Stimulated activated CD4-positive, alpha-beta T cell treated with anti-CD3 and anti-CD28 coated beads, Interleukin-15, amount 100 ng/mL, for 1 hour (primary cell): Measurements from ENCODE around the gene PEAK1.

ENCODE experiments used
- DNase-seq, 2 donors: peaks; one replicate each; pipeline ENCODE4 v3.0.0-alpha.2; 2020; ENCODE audit warnings: low read depth in 1 of 2, low spot score in 1 of 2

PEAK1 gene

DNA sequence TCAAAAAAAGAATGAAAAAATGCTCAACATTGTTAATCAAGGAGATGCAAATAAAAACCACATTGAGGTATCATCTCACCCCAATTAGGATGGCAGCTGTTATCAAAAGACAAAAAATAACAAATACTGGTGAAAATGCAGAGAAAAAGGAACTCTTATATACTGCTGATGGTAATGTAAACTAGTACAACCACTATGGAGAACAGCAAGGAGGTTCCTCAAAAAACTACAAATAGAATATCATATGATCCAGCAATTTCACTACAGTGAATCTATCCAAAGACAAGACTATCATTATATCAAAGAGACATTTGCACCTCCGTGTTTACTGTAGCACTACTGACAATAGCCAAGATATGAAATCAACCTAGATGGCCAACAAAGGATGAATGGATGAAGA is 58.4 kb downstream of the PEAK1 start:
- no peak for DNase-seq

DNA sequence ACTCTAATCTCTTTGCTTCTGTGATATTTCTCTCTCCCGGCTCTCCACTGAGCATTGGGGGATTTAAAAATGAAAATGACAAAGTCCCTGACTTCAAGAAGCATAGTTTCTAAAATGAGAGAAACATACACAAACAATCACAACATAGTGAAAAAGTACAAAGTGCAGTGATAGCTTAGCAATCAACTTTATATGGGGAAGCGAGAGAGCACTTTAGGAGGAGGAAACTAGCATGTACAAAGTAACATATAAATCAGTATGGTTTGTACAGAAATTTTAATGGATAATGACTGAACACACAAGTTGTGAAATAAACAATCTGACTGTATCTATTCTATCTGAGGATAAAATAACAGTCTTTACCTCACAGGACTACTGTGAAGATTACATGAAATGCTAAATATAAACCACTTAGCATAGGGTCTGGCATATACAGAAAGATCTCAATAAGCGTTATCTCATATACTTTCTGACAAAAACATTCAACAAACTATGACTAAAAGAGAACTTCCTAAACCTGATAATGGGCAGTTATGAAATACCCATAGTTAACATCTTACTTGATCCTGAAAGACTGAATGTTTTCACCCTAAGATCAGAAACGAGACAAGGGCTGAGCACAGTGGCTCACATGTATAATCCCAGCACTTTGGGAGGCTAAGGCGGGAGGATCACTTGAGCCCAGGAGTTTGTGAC is 61.2 kb downstream of the PEAK1 start:
- DNase-seq, result no peak

DNA sequence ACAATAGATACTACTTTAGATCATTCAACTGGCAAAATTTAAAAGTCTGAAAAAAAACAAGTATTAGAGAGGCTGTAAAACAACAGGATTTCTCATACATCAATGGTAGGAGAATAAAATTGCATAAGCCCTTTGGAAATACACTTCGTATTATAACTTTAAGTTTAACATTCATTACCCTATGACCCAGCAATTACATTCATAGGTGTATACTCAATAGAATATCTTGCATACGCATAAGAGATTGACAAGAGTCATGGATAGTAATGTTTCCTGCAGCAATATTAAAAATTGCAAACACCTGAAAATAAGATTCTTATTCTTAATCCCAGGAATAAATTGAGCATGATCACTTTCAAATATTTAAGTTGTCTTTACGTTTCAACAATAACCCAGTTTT is 63.6 kb downstream of the PEAK1 start:
- DNase-seq, result no peak

DNA sequence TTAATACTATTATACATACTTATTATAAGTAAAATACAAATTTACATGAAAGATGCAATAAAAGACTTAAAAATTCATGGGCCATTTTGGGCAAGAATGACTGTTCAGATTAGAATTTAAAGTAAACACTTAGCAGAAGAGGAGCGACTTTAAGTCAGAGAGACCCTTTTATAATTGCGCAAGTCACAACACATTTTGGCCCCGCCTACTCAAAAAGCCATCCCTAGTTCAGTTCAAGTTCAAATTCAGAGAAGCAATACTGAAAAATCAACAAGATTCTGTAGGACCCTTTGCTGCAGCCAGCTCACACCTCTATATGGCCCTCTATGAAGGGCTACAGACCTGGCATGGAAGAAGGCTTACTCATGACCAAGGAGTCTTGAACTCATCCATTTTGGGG is 64.6 kb downstream of the PEAK1 start:
- DNase-seq, result no peak

DNA sequence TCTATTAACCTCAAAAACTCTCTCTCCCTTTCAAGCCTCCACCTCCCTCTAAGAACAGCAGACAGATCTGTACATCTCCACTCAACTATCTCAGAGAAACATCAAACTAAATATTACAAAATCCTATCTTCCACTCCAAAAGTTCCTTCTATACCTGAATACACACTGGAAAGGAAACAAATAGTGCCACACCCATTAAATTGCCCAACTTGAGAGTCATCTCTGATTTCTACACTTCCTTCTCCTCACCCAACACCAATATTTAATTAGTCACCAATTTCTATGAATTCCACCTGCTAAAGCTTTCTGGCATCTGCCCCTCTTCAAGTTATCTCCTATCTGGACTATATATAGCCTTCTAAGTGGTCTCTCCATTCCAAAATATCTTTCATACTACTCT is 65.8 kb downstream of the PEAK1 start:
- DNase-seq, result no peak

DNA sequence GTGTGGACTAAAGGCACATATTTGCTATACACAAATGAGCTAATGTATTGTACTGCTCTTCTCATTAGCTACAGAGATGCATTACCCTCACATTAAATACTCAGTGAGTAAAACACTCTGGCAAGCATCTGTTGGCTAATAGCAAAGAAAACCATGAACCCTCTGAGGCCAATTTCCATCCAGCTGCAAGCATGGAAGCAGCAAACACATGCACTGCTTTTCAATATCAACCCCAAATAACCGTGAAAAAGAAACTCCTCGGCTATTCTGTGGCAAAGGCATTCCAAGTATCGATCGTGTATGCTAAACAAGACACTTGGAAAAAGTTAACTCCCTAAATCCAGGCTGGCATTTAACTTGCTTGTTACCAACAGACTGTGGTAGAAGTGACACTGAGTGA is 67.0 kb downstream of the PEAK1 start:
- DNase-seq, result no peak

DNA sequence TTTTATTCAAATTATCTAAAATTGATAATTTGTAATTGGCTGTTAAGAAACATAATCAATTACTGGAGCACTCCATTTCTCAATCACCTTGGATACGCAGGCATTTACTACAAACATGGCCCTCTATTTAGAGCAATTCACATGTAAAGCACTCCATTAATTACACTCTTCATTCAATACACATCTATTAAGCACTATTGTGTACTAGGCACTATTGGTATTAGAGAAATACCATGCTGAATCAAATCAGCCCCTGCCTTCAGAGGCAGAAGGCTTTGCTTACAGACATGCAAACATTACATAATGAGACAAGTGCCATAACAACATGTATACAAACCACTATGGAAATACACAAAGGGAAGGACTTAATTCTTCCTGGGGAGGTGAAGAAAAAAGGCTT is 69.1 kb downstream of the PEAK1 start:
- no peak for DNase-seq

DNA sequence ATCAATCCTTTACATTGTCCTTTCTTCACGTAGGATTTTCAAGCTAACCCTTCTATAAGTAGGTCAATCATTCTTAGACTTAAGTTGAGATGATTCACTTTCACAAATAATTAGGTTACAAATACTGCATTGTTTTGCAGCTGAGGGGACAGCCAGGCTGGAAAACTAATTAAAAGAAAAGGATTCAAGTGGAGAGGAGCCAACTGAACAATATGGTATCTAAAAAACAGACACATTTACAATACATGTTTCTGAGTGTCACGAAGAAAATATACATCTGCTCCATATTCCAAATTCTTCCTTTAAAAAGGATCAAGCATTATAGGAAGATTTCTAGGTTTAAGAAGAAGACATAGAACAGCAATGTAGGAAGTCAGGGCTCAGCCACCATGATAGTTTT is 70.2 kb downstream of the PEAK1 start:
- DNase-seq, result no peak

DNA sequence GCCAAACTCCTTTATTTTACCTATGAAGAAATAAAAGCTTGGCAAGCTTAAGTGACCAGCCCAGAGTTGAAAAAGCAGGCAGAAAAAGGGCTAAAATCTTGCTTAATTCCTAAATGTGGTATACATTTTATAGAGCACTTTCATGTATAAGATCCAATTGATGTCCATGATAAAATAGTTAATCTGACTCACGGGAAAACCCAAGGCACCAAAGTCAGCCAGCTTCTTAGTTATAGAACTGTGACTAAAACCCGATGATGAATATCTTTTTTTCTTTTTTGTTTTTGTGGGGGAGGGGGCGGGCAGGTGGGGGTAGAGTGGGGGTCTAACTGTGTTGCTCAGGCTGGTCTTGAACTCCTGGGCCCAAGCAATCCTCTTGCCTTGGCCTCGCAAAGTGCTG is 71.4 kb downstream of the PEAK1 start:
- DNase-seq, result no peak

DNA sequence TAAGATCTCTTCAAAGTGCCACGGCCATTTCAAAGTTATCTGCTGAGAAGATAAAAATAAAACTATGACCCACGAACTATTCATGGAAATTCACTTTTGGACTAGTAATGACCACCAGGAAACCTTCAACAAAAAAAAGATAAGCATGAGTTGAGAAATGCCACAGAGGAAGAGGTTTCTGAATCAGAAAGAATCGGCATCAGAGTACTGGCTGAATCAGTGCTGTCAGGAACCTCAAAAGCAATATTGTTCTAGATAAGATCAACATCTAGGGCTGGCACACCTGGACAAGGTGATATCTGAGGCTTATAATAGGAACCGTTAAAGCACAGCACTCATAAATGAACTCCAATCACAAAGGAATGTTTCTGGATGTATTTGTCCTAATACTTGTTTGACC is 72.7 kb downstream of the PEAK1 start:
- no peak for DNase-seq

DNA sequence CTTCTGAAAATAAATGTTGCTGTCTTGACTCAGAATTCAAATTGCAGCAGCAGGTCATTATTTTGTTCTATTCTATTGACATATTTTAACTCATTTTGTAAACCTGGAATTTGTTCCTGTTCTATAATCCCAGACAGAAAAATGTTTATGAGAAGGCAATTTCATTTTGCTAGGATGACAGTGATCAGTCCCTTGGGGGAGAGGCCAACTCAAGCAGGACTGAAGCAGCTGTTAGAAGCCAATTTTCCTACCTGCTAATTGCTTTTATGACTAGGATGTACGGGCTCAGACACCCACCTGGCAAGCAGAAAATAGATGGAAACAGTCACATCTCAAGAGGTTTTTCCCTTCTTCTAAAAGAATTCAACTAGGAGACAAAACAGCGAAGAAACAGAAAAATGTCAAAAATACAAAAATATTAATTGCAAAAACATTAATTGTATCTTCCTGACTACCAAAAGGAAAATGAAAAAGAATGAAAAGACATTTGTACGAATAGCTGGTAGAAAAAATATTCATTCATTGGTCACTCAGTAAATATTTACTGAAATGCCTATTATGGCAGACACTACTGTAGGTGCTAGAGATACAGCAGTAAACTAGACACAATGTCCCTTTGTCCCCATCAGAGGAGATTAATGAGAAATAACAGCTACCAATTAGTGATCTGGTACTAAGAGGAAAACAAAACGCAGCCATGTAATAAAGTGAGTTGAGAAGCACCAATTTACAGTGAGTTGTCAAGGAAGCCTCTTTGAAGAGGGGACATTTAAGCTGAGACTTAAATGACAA is 73.5 kb downstream of the PEAK1 start:
- DNase-seq, result no peak

DNA sequence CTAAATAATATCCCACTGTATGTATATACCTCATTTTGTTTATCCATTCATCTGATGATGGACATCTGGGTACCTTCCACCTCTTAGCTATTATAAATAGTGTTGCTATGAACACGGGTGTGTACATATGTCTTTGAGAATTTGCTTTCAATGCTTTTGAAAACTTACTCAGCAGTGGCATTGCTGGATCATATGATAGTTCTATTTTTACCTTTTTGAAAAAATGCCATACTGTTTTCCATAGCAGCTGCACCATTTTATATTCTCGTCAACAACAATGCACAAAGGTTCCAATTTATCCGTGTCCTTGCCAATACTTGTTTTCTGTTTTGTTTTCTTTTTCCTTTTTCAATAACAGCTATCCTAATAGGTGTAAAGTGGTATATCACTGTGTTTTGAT is 77.1 kb downstream of the PEAK1 start:
- DNase-seq, result no peak

DNA sequence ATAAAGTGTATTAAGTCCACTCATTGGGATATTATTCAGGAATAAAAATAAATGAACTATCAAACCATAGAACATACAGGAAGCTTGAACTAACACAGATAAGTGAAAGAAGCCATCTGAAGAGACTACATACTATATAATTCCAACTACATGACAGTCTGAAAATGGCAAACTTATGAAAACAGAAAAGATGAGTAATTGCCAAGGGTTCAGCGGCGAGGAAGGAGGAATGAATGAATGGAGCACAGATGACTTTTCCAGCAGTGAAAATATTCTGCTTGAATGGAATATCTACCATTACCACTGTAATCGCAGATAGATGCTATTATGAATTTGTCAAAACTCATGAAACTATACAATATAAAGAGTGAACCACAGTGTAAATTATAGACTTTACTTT is 79.7 kb downstream of the PEAK1 start:
- no peak for DNase-seq

DNA sequence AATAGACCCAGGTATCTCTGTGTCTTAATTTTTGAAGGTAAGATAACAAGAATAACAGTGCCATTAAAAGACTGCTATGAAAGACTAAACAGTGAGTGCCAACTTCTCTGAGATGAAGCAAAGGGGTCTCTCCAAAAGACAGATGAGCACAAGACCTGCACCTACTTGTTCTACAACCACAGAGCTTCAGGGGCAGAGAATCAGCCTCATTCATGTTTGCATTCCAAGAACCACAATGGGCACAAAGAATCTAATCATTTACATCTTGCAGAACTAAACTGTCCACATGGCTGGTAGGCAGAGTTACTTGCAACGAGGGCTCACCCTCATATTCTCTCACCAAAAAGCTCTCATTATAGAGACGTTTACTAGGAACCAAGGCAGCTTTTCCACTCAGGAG is 83.9 kb downstream of the PEAK1 start:
- DNase-seq, result no peak

DNA sequence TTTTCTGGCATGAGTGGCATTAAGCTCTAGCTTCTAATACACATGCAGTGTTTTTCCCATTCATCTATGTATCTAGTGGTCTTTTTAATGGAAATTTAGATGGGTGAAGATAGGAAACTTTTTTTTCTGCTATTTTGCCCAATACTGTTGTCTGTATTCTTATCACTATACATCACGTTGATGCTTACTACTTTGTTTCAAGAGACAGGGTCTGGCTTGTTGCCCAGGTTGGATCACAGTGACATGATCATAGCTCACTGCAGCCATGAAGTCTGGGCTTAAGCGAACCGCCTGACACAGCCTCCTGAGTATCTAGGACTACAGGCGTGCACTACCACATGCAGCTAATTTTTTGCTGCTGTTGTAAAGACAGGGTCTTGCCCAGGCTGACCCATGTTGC is 84.6 kb downstream of the PEAK1 start:
- DNase-seq, result no peak

DNA sequence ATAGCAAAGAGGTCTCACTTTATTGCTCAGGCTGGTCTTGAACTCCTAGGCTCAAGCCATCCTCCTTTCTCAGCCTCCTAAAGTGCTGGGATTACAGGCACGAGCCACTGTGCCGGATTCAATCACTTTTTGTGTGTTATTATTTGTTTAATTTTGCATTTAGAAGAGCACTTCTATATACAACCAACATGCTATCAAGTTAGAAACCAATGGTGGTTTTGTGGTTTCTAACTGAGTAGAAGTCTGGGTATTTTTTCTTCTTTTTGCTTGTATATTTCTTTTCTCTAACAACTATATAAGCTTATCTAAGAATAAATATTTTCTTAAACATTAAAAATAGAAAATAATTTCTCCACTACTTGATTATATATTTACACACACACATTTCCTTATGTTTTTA is 86.7 kb downstream of the PEAK1 start:
- no peak for DNase-seq

DNA sequence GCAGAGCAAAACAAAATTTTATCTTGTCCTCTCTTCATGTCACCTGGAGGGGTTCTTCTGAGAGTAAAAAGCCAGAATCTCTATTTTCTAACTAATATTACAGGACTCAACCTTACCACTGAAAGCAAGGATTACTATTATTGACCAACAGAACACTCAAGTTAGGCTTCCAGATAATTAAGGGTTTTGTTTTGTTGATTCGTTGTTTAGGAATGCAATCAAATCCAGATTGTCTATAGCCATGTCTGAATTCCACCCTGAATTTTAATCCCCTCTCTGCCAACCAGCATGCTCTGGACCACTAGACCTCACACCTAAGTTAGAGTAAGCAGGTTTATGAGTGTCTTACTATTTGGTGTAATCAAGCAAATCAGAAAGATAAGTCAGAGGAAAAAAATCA is 90.7 kb downstream of the PEAK1 start:
- no peak for DNase-seq

DNA sequence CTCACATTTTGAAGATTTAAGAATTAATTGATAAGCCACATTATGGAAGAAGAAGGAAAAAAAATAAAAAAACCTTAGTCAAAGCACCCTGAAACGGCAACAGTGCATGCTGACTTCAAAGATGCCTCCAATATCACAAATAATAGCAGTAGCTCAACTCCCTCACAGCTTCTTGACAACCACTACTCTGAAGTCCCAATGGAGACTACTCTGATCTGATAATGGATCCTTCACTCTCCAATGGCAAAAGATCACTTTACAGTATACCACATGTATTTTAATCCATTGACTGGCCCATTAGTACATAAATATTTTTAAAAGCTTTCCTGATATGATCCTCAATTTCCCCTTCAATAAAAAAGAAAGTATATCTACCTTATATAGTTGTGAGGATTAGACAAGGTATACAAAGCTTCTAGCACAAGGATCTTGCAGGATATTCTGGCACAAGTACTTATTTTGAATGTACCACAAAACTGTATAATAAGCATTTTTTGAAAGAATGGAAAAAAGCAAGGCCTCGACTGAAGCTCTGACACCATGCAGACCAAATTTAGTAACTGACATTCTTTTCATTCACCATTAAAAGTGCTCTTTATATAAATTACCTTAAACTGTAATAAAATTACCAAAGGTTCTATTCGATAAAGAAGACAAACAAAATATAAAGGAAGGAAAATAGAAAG is 91.9 kb downstream of the PEAK1 start:
- DNase-seq, result no peak

DNA sequence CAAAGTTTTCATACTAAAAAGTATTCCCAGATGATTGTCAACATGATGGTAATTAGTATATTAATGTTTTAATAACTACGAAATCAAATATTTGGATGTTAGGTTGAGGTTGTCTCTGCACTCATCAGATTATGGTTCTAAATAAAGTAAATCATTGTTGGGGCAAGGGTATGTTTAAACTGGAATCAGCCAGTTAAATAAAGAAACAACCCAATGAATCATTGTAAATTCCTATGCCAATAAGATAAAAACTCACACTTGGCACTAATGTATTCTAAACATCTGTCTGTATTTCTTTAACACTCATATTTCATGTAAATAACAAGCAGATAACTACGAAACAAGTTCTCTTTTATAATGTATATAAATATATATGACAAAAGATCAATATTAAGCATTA is 92.7 kb downstream of the PEAK1 start:
- DNase-seq, result no peak

DNA sequence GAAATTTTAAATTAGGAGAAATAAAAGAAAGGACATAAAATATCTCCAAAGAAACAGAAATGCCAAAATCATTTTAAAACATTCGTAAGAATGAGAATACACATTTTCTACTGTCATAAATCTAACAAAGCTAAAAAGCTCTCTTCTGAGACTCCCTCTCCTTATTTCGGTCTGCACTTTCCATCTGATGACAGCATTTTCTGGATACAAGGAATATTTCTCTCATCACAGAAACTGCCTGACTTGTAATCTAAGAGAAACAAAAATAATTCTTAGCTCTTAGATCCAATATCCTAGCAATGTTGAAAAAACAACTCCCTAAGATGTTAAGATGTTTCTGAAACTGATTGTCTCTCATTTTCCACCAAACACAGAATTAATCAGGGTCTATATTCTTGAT is 93.5 kb downstream of the PEAK1 start:
- no peak for DNase-seq

DNA sequence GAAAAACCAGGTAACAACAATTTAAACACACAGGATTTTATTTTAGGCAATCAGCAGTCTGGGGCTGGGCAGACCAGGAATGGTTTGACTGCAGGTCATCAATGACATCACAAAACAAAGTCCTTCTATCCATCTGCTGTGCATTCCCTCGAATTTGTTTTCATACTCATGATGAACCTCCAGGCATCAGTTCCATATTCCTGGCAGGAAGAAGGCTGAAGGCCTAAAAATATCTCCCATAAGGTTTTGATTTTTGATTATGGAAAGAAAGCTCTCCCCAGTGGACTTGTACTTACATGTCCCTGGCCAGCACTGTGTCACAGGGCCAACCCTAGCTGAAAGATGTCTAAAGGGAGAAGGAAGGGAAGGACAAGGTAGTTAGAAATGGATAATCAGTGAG is 107.4 kb downstream of the PEAK1 start:
- no peak for DNase-seq

DNA sequence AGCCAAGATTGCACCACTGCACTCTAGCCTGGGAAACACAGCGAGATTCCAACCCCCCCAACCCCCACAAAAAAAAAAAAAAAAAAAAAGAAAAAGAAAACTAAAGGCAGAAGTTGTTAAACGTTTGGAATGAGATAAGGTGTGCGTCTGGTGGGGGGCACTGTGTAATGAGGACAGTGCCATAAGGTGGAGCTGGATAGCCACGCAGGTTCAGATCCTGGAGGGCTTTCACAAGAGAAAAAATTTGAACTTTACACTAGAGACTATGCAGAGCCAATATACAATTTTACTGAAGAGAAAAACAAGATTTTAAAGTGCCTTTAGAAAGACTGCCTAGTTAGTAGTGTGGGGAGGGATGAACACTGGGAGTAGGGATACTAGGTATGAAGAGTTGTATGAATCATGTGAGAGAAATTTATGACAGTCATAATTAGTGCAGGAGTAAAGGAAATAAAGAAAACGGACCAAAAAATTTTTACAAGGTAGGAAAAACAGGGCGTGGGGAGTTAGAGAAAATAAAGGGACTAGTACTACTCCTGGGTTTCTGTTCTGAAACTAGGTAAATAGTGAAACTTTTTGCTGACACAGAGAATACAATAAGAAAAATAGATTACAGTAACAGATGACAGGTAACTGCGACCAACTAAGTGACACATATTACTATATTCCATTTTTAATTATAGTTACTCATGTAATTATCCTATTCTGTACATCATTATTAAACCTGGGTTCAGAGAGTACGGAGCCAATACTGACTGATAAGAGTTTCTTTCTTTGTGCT is 108.1 kb downstream of the PEAK1 start:
- DNase-seq, result no peak
